OCI-LY1 (cell line): ENCODE measurements around the gene ZNF827.

Experiments used
- CTCF ChIP-seq: fragments of 200-600 bp; sonication (generic), shearing (Covaris generic); IDR thresholded peaks from 2 replicates; pipeline ENCODE4 v1.5.1; 2017; ENCODE audit warnings: mild to moderate bottlenecking, antibody characterized with exemption, low read length, moderate library complexity, mixed read lengths
- EZH2 ChIP-seq: fragments of 200-600 bp; sonication (generic), shearing (Covaris generic); IDR thresholded peaks from 2 replicates; pipeline ENCODE4 v1.8.0; 2017; ENCODE audit warnings: borderline replicate concordance, mixed run types, mild to moderate bottlenecking, antibody characterized with exemption, low read length, moderate library complexity, mixed read lengths

- TF ChIP-seq CTCF (no peak), EZH2 (no peak)
These were observed 164.9 kb downstream of the ZNF827 start for GRCh38 chr4:145773581-145774234.
